ENCODE data around the gene HINFP. TPM values are rescaled to one million over a fixed set of nuclear protein-coding genes. Genes with fewer than 3 reads are reported as not detected.
A peak's percentile ranks its signal among the peaks of the same experiment; 100 is the strongest.

Gene HINFP
- polyA plus RNA-seq, 1 donor from 2014 or later, result 50.0 TPM

GRCh38 chr11:119169282-119169719 is 47.9 kb downstream of the HINFP start:
- Histone ChIP-seq H2AFZ (ENCODE audit: low read depth, low read length) (peak overlapping the region; percentile 8), H3F3A (ENCODE audit: insufficient read depth, low read length, poor library complexity, severe bottlenecking) (no peaks in the 10 kb centered on the region), H3K79me2 (replicated peaks; ENCODE audit: insufficient read depth, low read length) (no peaks in the 10 kb centered on the region), H3K27me3 (ENCODE audit: insufficient read depth, low read depth, low read length) (peaks cover 13% of the 10 kb centered on the region), H3K9me3 (ENCODE audit: low read length) (no peaks in the 10 kb centered on the region), H3K4me2 (ENCODE audit: low read length) (no peak overlapping the region), H3K36me3 (ENCODE audit: insufficient read depth, low read length) (no peaks in the 10 kb centered on the region), H3K9me2 (ENCODE audit: insufficient read depth, low read length) (no peaks in the 10 kb centered on the region), H4K20me1 (ENCODE audit: insufficient read depth) (no peaks in the 10 kb centered on the region), H3K4me3 (ENCODE audit: low read length) (peak overlapping the region; percentile 47), H3K9ac (ENCODE audit: low read length) (no peak overlapping the region), H3K27ac (ENCODE audit: low read length) (no peak overlapping the region)
- TF ChIP-seq TAF1 (IDR thresholded peaks at IDR 0.05; ENCODE audit: low read depth) (no peak), EP300 (conservative IDR thresholded peaks at IDR 0.05; ENCODE audit: poor library complexity, severe bottlenecking) (no peak), EZH2 (IDR thresholded peaks at IDR 0.05; ENCODE audit: borderline replicate concordance, insufficient read depth, low read length, poor library complexity, severe bottlenecking) (no peak), RAD21 (conservative IDR thresholded peaks at IDR 0.05) (no peak), POLR2AphosphoS5 (IDR thresholded peaks at IDR 0.05) (no peak), MXI1 (conservative IDR thresholded peaks at IDR 0.05; ENCODE audit: poor library complexity, severe bottlenecking) (no peak), SMC3 (conservative IDR thresholded peaks at IDR 0.05; ENCODE audit: poor library complexity) (no peak)
- TF ChIP-seq, protein P1, sequence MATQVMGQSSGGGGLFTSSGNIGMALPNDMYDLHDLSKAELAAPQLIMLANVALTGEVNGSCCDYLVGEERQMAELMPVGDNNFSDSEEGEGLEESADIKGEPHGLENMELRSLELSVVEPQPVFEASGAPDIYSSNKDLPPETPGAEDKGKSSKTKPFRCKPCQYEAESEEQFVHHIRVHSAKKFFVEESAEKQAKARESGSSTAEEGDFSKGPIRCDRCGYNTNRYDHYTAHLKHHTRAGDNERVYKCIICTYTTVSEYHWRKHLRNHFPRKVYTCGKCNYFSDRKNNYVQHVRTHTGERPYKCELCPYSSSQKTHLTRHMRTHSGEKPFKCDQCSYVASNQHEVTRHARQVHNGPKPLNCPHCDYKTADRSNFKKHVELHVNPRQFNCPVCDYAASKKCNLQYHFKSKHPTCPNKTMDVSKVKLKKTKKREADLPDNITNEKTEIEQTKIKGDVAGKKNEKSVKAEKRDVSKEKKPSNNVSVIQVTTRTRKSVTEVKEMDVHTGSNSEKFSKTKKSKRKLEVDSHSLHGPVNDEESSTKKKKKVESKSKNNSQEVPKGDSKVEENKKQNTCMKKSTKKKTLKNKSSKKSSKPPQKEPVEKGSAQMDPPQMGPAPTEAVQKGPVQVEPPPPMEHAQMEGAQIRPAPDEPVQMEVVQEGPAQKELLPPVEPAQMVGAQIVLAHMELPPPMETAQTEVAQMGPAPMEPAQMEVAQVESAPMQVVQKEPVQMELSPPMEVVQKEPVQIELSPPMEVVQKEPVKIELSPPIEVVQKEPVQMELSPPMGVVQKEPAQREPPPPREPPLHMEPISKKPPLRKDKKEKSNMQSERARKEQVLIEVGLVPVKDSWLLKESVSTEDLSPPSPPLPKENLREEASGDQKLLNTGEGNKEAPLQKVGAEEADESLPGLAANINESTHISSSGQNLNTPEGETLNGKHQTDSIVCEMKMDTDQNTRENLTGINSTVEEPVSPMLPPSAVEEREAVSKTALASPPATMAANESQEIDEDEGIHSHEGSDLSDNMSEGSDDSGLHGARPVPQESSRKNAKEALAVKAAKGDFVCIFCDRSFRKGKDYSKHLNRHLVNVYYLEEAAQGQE (IDR thresholded peaks at IDR 0.05; ENCODE audit: borderline replicate concordance), result no peak
- TF ChIP-seq, protein P2, sequence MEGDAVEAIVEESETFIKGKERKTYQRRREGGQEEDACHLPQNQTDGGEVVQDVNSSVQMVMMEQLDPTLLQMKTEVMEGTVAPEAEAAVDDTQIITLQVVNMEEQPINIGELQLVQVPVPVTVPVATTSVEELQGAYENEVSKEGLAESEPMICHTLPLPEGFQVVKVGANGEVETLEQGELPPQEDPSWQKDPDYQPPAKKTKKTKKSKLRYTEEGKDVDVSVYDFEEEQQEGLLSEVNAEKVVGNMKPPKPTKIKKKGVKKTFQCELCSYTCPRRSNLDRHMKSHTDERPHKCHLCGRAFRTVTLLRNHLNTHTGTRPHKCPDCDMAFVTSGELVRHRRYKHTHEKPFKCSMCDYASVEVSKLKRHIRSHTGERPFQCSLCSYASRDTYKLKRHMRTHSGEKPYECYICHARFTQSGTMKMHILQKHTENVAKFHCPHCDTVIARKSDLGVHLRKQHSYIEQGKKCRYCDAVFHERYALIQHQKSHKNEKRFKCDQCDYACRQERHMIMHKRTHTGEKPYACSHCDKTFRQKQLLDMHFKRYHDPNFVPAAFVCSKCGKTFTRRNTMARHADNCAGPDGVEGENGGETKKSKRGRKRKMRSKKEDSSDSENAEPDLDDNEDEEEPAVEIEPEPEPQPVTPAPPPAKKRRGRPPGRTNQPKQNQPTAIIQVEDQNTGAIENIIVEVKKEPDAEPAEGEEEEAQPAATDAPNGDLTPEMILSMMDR (IDR thresholded peaks at IDR 0.05; ENCODE audit: poor library complexity, severe bottlenecking), result no peak

DNA sequence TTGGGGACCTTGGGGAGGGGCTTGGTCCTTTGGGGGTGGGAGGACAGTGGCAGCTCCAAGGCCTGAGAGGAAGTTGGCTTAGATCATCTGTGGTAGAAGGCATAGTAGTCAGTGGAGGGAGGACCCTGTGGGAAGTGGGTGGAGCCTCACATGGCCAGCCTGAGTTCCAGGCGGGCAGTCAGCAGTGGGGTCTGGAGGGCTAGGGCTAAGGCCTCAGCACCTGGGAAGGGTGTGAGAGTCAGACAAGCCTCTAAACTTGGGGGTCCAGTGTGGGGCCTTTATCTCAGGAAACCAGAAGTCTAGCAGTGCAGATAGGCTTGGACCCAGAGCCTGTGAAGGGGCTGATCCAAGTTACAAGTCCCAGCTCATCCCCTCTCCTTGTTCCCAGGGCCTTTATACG is 51.1 kb downstream of the HINFP start:
- Histone ChIP-seq H3K9me3 (ENCODE audit: low read length) (no peaks in the 10 kb centered on the region), H3K9ac (ENCODE audit: low read length) (no peak overlapping the region), H3F3A (ENCODE audit: insufficient read depth, low read length, poor library complexity, severe bottlenecking) (no peaks in the 10 kb centered on the region), H3K36me3 (ENCODE audit: insufficient read depth, low read length) (no peaks in the 10 kb centered on the region), H3K9me2 (ENCODE audit: insufficient read depth, low read length) (no peaks in the 10 kb centered on the region), H2AFZ (ENCODE audit: low read depth, low read length) (no peak overlapping the region), H3K4me2 (ENCODE audit: low read length) (no peak overlapping the region), H3K4me3 (ENCODE audit: low read length) (no peak overlapping the region), H4K20me1 (ENCODE audit: insufficient read depth) (no peaks in the 10 kb centered on the region), H3K27me3 (ENCODE audit: insufficient read depth, low read depth, low read length) (peaks cover 13% of the 10 kb centered on the region), H3K27ac (ENCODE audit: low read length) (no peak overlapping the region), H3K79me2 (replicated peaks; ENCODE audit: insufficient read depth, low read length) (no peaks in the 10 kb centered on the region)
- TF ChIP-seq, protein P2 (IDR thresholded peaks at IDR 0.05; ENCODE audit: poor library complexity, severe bottlenecking), result no peak
- TF ChIP-seq SMC3 (conservative IDR thresholded peaks at IDR 0.05; ENCODE audit: poor library complexity) (no peak), POLR2AphosphoS5 (IDR thresholded peaks at IDR 0.05) (no peak), EZH2 (IDR thresholded peaks at IDR 0.05; ENCODE audit: borderline replicate concordance, insufficient read depth, low read length, poor library complexity, severe bottlenecking) (no peak), RAD21 (conservative IDR thresholded peaks at IDR 0.05) (no peak), EP300 (conservative IDR thresholded peaks at IDR 0.05; ENCODE audit: poor library complexity, severe bottlenecking) (no peak), TAF1 (IDR thresholded peaks at IDR 0.05; ENCODE audit: low read depth) (no peak), MXI1 (conservative IDR thresholded peaks at IDR 0.05; ENCODE audit: poor library complexity, severe bottlenecking) (no peak)
- TF ChIP-seq, protein P1 (IDR thresholded peaks at IDR 0.05; ENCODE audit: borderline replicate concordance), result no peak
